GM06990 (cell line): Measurements from ENCODE around the gene KRT6B.

Experiments
- DNase-seq: peaks from one replicate; pipeline ENCODE4 v3.0.0-alpha.2; 2011; ENCODE audit not compliant: insufficient read length; ENCODE audit errors: extremely low read depth
- H3K27me3 ChIP-seq: replicated peaks from 2 replicates; pipeline ENCODE4 v1.6.0; 2011; ENCODE audit warnings: low read length; ENCODE audit not compliant: control insufficient read depth, insufficient read depth
- H3K36me3 ChIP-seq: 2 replicates; pipeline ENCODE4 v1.5.1; 2011; ENCODE audit warnings: low read length; ENCODE audit not compliant: control insufficient read depth, insufficient read depth
- H3K4me3 ChIP-seq: replicated peaks from 2 replicates; pipeline ENCODE4 v1.5.1; 2011; ENCODE audit warnings: low read depth, mild to moderate bottlenecking, control low read depth, low read length
- TF ChIP-seq, protein P1 (sequence below): IDR thresholded peaks from 2 replicates; pipeline ENCODE4 v1.5.1; 2011; ENCODE audit warnings: low read length, control low read depth, mild to moderate bottlenecking, inconsistent platforms; ENCODE audit not compliant: insufficient read depth, poor library complexity, severe bottlenecking

The KRT6B gene

DNA sequence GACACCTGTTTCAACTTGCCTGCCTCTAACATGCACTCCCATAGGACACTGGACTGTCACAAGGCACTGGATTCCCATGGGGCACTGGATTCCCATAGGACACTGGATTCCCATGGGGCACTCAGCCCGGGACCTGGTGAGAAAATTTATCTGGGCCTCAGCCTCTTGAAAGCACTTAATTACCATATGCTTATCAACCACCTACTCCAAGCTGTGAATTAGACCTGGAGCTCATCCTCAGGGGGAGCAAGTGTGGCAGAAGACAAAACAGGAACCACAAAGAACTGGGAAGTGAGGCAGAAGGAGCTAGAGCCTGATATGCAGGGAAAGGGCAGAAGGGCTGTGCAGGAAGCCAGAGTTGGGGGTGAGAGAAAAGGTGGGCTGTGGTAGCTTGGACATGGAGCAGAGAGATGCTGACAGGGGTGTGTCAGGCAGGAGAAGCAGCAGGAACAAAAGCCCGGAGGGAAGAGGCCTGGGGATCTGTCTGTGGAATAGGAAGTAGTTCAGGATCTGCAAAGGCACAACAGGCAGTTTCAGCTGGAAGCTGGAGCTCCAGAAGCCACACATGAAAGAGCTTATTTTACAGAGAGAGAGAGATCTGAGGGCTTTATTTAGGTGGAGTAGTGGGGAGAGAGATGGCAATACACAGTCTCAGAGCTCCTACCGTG lies 48.9 kb downstream of the KRT6B start:
- TF ChIP-seq, protein P1, sequence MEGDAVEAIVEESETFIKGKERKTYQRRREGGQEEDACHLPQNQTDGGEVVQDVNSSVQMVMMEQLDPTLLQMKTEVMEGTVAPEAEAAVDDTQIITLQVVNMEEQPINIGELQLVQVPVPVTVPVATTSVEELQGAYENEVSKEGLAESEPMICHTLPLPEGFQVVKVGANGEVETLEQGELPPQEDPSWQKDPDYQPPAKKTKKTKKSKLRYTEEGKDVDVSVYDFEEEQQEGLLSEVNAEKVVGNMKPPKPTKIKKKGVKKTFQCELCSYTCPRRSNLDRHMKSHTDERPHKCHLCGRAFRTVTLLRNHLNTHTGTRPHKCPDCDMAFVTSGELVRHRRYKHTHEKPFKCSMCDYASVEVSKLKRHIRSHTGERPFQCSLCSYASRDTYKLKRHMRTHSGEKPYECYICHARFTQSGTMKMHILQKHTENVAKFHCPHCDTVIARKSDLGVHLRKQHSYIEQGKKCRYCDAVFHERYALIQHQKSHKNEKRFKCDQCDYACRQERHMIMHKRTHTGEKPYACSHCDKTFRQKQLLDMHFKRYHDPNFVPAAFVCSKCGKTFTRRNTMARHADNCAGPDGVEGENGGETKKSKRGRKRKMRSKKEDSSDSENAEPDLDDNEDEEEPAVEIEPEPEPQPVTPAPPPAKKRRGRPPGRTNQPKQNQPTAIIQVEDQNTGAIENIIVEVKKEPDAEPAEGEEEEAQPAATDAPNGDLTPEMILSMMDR, result no peak
- Histone ChIP-seq H3K36me3 (no peaks in the 10 kb centered on the region), H3K4me3 (no peak overlapping the region), H3K27me3 (peaks cover 4% of the 10 kb centered on the region)
- DNase-seq, result no peak

DNA sequence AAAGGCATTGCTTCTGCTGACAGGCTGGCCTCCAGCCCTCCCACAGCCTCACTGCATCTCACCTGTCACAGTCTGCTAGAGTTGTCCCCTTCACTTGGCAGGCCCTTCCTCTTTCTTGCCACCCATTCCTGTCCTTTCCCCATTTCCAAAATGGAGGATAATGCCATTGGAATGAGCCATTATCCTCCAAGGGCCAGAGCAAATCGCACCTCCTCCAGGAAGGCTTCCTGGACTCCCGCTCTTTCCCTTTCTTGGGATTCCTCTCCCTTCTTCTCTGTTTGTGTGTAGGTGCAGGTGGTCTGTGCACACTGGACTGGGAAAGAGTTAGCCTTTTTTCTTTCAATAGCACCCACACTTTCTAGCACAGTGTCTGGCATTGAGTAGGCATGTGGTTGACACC lies 49.6 kb downstream of the KRT6B start:
- DNase-seq, result no peak
- H3K36me3 ChIP-seq, result no peaks in the 10 kb centered on the region
- peaks cover 4% of the 10 kb centered on the region for H3K27me3 ChIP-seq
- TF ChIP-seq, protein P1, result no peak
- H3K4me3 ChIP-seq, result no peak overlapping the region

DNA sequence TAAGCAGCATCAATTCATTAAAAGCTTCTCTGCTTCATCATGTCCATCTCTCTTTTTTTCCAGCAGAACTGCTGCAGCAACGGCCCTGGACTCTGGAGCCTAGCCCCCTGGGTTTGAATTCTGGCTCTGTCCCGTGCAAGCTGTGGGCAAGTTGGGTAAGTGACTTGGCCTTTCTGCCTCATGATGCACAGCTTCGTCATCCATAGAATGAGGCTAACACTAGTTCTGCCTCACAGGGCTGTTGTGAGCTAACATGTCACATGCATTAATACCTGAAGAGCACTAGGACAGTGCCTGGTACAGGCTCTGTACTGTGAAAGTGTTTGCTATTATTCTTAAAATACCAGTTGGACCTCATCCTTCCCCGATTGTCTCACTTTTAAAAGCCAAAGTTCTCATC lies 50.0 kb downstream of the KRT6B start:
- H3K27me3 ChIP-seq, result peaks cover 4% of the 10 kb centered on the region
- TF ChIP-seq, protein P1, result no peak
- no peak for DNase-seq
- no peaks in the 10 kb centered on the region for H3K36me3 ChIP-seq
- no peak overlapping the region for H3K4me3 ChIP-seq

DNA sequence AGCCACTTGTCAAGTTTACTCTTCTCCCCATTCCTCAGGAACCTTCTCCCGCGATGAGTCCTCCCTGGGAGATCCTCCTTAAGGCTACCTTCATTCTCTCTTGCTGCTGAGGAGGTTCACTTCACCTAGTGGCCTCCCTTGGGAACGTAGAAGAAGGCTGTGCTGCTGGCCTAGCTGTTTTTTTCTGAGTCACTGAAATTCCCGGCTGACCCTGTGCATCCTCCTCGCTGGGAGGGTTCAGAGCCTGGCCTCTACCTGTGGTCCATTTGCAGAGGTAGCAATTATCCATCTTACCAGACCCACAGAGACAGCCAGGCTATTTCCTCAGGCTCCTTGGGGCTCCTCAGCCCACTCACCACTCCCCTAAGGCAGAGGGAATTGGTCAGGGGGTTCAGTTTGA lies 50.4 kb downstream of the KRT6B start:
- Histone ChIP-seq H3K36me3 (no peaks in the 10 kb centered on the region), H3K27me3 (peaks cover 4% of the 10 kb centered on the region), H3K4me3 (no peak overlapping the region)
- TF ChIP-seq, protein P1, result no peak
- no peak for DNase-seq

DNA sequence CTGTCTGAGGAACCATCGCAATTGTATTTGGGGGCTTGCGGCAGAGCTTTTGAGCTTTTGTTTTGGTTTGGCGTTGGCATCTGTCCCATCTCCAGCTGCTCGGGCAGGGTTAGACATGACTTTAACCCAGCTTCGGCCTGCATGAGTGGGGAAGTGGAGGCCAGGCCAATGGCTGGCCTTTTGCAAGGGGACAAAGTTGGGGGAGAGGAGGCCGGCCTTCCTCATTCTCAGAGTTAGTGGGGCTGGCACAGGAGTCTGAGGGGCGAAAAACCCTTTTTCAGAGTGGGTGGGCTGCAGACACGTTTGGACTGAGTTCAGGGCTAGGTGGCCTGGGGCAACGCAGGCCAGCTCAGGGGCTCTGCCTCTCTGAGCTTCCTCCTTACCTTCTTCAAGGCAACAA lies 51.0 kb downstream of the KRT6B start:
- H3K27me3 ChIP-seq, result peaks cover 4% of the 10 kb centered on the region
- no peaks in the 10 kb centered on the region for H3K36me3 ChIP-seq
- DNase-seq, result no peak
- no peak overlapping the region for H3K4me3 ChIP-seq
- TF ChIP-seq, protein P1, result no peak

DNA sequence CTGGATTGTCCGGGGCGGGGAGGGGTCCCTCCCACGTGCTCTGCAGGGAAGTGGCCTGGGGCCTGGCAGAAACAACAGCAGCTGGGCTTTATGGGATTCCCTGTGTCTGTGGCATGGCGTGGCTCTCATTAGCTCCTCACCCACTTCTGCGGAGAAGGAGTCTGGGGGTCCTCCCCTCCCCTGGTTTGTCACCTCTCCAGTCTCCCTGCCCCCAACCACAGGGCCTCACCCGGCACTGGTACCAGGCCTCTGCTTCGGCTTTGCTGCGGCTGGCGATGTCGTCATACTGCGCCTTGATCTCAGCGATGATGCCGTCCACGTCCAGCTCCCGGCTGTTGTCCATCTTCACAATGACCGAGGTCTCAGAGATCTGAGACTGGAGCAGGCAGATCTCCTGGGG lies 52.2 kb downstream of the KRT6B start:
- Histone ChIP-seq H3K27me3 (peaks cover 2% of the 10 kb centered on the region), H3K36me3 (no peaks in the 10 kb centered on the region), H3K4me3 (no peak overlapping the region)
- DNase-seq, result no peak
- TF ChIP-seq, protein P1, result no peak
